Endothelial cell of umbilical vein (primary cell): ENCODE data around the gene RABIF. TPM values are rescaled to one million over a fixed set of nuclear protein-coding genes. Genes with fewer than 3 reads are reported as not detected.
A peak's percentile ranks its signal among the peaks of the same experiment; 100 is the strongest.

Experiments
- BruUV-seq: library from RNA; stranded (reverse); fragments of 400-500 nt; replicated peaks from 2 replicates; lab custom pipeline; 2021; lab: Mats Ljungman, UMichigan
- CTCF ChIA-PET: fragments of 300-600, 350-600 bp; sonication (Branson Sonifier 250); formaldehyde crosslinking; loops from one replicate; lab custom pipeline; 2021; ENCODE audit warnings: antibody characterized with exemption, inconsistent platforms; lab: Charles Lee
- POLR2A ChIA-PET: fragments of 300-600, 350-600 bp; sonication (Branson Sonifier 250); formaldehyde crosslinking; loops from one replicate; lab custom pipeline; 2021; ENCODE audit warnings: antibody characterized with exemption, inconsistent platforms; lab: Charles Lee
- DNase-seq: peaks from one replicate; pipeline ENCODE4 v3.0.0-alpha.2; 2011; ENCODE audit warnings: low read depth, low spot score
- FAIRE-seq: peaks from 2 replicates; lab custom pipeline; 2011; peaks lifted over from hg19 to GRCh38; lab: Jason Lieb, UNC
- H2AFZ ChIP-seq: 2 replicates; pipeline ENCODE4 v1.6.0; 2012; ENCODE audit warnings: low read depth, low read length, control low read depth, inconsistent platforms
- H3K27ac ChIP-seq: 2 replicates; pipeline ENCODE4 v1.5.1; 2011; ENCODE audit warnings: low read depth, mild to moderate bottlenecking, control low read depth, low read length, moderate library complexity; ENCODE audit not compliant: insufficient read depth
- H3K27me3 ChIP-seq, 2 experiments: 2 replicates each; pipeline versions ENCODE4 v1.6.0 to v1.6.1; 2011; ENCODE audit warnings: low read length in 2 of 2, mixed read lengths in 1 of 2; ENCODE audit not compliant: control insufficient read depth in 2 of 2, insufficient read depth in 2 of 2
- H3K36me3 ChIP-seq, 2 experiments: 2 replicates in 1 of 2; 3 replicates in 1 of 2; pipeline ENCODE4 v1.5.1; 2011; ENCODE audit warnings: low read length in 2 of 2, mild to moderate bottlenecking in 1 of 2, moderate library complexity in 1 of 2; ENCODE audit not compliant: control insufficient read depth in 2 of 2, insufficient read depth in 2 of 2; ENCODE audit errors: extremely low read depth in 1 of 2
- H3K4me1 ChIP-seq: 3 replicates; pipeline ENCODE4 v1.5.1; 2011; ENCODE audit warnings: mild to moderate bottlenecking, low read length; ENCODE audit not compliant: control insufficient read depth, insufficient read depth; ENCODE audit errors: extremely low read depth
- H3K4me2 ChIP-seq: 2 replicates; pipeline ENCODE4 v1.6.1; 2011; ENCODE audit warnings: low read length, control low read depth, mixed read lengths; ENCODE audit not compliant: insufficient read depth
- H3K4me3 ChIP-seq, 3 experiments: fragments of 200-600 bp in 1 of 3; sonication (generic), shearing (Covaris generic) in 1 of 3; replicated peaks in 1 of 3; 2 replicates each; pipeline ENCODE4 v1.5.1; 2011 to 2016; ENCODE audit warnings: control low read depth in 3 of 3, low read length in 3 of 3, mild to moderate bottlenecking in 2 of 3, inconsistent platforms in 1 of 3, low read depth in 1 of 3, moderate library complexity in 1 of 3; ENCODE audit not compliant: insufficient read depth in 1 of 3
- H3K79me2 ChIP-seq: 2 replicates; pipeline ENCODE4 v1.6.0; 2012; ENCODE audit warnings: low read length, inconsistent platforms; ENCODE audit not compliant: control insufficient read depth, insufficient read depth
- H3K9ac ChIP-seq: replicated peaks from 2 replicates; pipeline ENCODE3; 2011; ENCODE audit warnings: low read length, control low read depth; ENCODE audit not compliant: insufficient read depth; ENCODE audit errors: extremely low read depth
- H3K9me1 ChIP-seq: replicated peaks from 3 replicates; pipeline ENCODE4 v1.6.0; 2011; ENCODE audit warnings: mild to moderate bottlenecking, low read length; ENCODE audit not compliant: control insufficient read depth, insufficient read depth; ENCODE audit errors: extremely low read depth
- H3K9me3 ChIP-seq: replicated peaks from 2 replicates; pipeline ENCODE4 v1.5.1; 2012; ENCODE audit warnings: low read length, inconsistent platforms; ENCODE audit not compliant: control insufficient read depth, insufficient read depth
- H4K20me1 ChIP-seq: replicated peaks from 2 replicates; pipeline ENCODE3; 2011; ENCODE audit warnings: mild to moderate bottlenecking, low read length; ENCODE audit not compliant: control insufficient read depth, insufficient read depth; ENCODE audit errors: extremely low read depth
- EZH2 ChIP-seq: IDR thresholded peaks from 2 replicates; pipeline ENCODE4 v1.6.1; 2012; ENCODE audit warnings: borderline replicate concordance, low read depth, mild to moderate bottlenecking, moderate library complexity, low read length, inconsistent platforms; ENCODE audit not compliant: severe bottlenecking
- FOS ChIP-seq: IDR thresholded peaks from 2 replicates; pipeline ENCODE4 v1.6.1; 2011; ENCODE audit warnings: mild to moderate bottlenecking, low read length, moderate library complexity, borderline replicate concordance; ENCODE audit not compliant: insufficient read depth
- GATA2 ChIP-seq: IDR thresholded peaks from 2 replicates; pipeline ENCODE4 v1.7.0; 2011; ENCODE audit warnings: low read depth, mild to moderate bottlenecking, moderate library complexity, mixed read lengths, low read length; ENCODE audit not compliant: insufficient read length, insufficient read depth
- JUN ChIP-seq: IDR thresholded peaks from 2 replicates; pipeline ENCODE4 v1.6.1; 2011; ENCODE audit warnings: borderline replicate concordance, low read depth; ENCODE audit not compliant: insufficient read length, insufficient read depth
- MYC ChIP-seq: IDR thresholded peaks from one replicate; pipeline ENCODE4 v1.6.1; 2011; ENCODE audit warnings: mild to moderate bottlenecking, low read depth, low read length
- POLR2A ChIP-seq: IDR thresholded peaks from 2 replicates; pipeline ENCODE4 v1.6.1; 2012; ENCODE audit warnings: low read depth, mild to moderate bottlenecking, control low read depth, low read length
- POLR2AphosphoS5 ChIP-seq: IDR thresholded peaks from 2 replicates; pipeline ENCODE4 v1.6.1; 2012; ENCODE audit warnings: low read depth, mild to moderate bottlenecking, control low read depth, low read length, moderate library complexity; ENCODE audit not compliant: insufficient read depth
- dilution Hi-C: fragments of 300-500 bp; cut with MboI; formaldehyde crosslinking; loops from one replicate; pipeline ENCODE4 v1.15.0; 2019; ENCODE audit warnings: low sequenced_read_pairs; ENCODE audit not compliant: extremely low pct_ligation_motif_present
- intact Hi-C: fragments of 100-400 bp; cut with micrococcal nuclease; formaldehyde crosslinking; loops from one replicate; pipeline ENCODE4 v1.10.0; 2022
- polyA plus RNA-seq, 4 experiments: library from polyadenylated mRNA; depleted of rRNA in 3 of 4; stranded (reverse) in 3 of 4; unstranded in 1 of 4; fragments of >200 nt; gene quantifications; 2 replicates each; pipeline versions ENCODE4 v1.2.1 to v1.2.3, GENCODE V29; 2011 to 2012; ENCODE audit warnings: missing spikeins in 1 of 4
- total RNA-seq: library from RNA; stranded (reverse); gene quantifications from 2 replicates; pipeline ENCODE4 v1.2.3, GENCODE V29; 2021
- TF ChIP-seq, protein P1 (sequence below), 2 donors: IDR thresholded peaks; 1 replicate in 1 of 2; 2 replicates in 1 of 2; pipeline ENCODE4 v1.5.1; 2011; ENCODE audit warnings: low read length in 2 of 2, mild to moderate bottlenecking in 2 of 2, moderate library complexity in 2 of 2, control low read depth in 1 of 2, inconsistent platforms in 1 of 2, low read depth in 1 of 2; ENCODE audit not compliant: insufficient read depth in 1 of 2; ENCODE audit errors: extremely low read depth in 1 of 2
- TF ChIP-seq, protein P2 (sequence below): IDR thresholded peaks from 2 replicates; pipeline ENCODE4 v1.6.1; 2011; ENCODE audit not compliant: insufficient read depth, insufficient read length

RABIF gene
- total and polyA plus RNA-seq, 2 donors (not counting 3 experiments of a cell fraction or from before 2014, with no cell fraction given): 15.8 to 17.1 TPM

DNA sequence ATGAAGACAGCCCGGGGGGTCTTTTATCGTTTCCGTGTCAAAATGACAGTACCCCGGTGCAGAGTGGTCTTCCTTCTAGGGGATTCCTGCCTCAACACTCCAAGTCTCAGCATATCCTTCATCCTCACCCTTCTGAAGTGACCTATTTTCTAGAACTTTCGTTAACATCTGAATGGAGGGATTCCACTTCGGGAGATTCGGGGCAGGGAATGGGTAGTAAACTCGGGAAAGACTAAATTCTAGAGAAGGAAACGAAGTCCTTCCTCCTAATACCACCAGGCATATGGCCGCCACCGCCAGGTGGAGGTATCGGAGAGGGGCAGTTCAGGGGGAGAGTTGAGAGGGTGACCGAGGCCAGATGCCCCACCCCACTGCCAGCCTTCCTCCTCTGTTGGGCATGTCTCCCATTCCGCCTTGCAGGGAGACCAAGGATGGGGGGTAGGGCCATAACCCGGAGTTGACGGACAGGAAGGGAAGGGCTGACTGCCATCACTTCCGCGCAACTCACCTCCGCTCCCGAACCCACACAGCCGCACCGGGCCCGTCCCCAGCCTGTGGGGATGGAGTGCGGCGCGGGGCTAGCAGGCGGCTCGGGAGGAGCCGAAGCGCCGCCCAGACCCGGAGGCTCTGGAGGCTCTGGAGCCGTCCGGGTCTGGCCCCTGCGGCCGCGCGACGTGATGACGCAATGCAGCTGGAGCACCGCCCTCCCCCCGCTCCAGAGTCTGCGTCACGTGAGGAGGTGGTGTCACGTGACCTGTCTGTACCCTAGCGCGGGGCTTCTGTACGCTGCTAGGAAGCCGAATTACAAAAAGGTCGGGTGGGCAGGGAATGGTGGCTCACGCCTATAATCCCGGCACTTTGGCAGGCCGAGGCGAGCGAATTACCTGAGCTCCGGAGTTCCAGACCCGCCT is 37.9 kb upstream of the RABIF start, which contains the start of gene KLHL12:
TSS of gene KLHL12 (minus strand) at position 654 of the 911 bp plus-strand sequence. CDS start 2,072 bp downstream, outside the sequence.
- H3K36me3 ChIP-seq: peaks cover 0 to 2% of the 10 kb centered on the region in 2 experiments
- no peaks in the 10 kb centered on the region for H4K20me1 ChIP-seq
- H3K27me3 ChIP-seq: no peaks in the 10 kb centered on the region
- H3K9ac ChIP-seq: peak within 1 kb of the TSS; percentile 77
- H3K27ac ChIP-seq: peak within 1 kb of the TSS; percentile 70
- H3K4me3 ChIP-seq: peak within 1 kb of the TSS; percentile 33 to 99 (median 88)
- dilution Hi-C loops: no loop called here
- intact Hi-C loops: loop anchor here (1.0 to 2.0 kb wide), 6 partner anchors 26 to 80 kb away; partner anchors contain the start of genes ADIPOR1 and TMEM183A
- H2AFZ ChIP-seq: peak within 1 kb of the TSS; percentile 86
- no peaks in the 10 kb centered on the region for H3K9me1 ChIP-seq
- H3K4me1 ChIP-seq: peaks cover 2% of the 10 kb centered on the region
- H3K9me3 ChIP-seq: no peaks in the 10 kb centered on the region
- POLR2A ChIA-PET: interaction anchor here (0.6 kb wide), 1 partner anchor 38 kb away, joined by 4 read pairs; no protein-coding TSS in a partner anchor
- CTCF ChIA-PET: interaction anchor here (0.7 to 1.2 kb wide), 4 partner anchors 41 to 80 kb away, joined by 3 to 5 read pairs (median 4); partner anchors contain the start of gene TMEM183A
- TF ChIP-seq POLR2A (peak; percentile 93), JUN (peak; percentile 31), POLR2AphosphoS5 (peak; percentile 95), GATA2 (no peak), FOS (peak; percentile 6), EZH2 (no peak), MYC (no peak)
- TF ChIP-seq, protein P1, sequence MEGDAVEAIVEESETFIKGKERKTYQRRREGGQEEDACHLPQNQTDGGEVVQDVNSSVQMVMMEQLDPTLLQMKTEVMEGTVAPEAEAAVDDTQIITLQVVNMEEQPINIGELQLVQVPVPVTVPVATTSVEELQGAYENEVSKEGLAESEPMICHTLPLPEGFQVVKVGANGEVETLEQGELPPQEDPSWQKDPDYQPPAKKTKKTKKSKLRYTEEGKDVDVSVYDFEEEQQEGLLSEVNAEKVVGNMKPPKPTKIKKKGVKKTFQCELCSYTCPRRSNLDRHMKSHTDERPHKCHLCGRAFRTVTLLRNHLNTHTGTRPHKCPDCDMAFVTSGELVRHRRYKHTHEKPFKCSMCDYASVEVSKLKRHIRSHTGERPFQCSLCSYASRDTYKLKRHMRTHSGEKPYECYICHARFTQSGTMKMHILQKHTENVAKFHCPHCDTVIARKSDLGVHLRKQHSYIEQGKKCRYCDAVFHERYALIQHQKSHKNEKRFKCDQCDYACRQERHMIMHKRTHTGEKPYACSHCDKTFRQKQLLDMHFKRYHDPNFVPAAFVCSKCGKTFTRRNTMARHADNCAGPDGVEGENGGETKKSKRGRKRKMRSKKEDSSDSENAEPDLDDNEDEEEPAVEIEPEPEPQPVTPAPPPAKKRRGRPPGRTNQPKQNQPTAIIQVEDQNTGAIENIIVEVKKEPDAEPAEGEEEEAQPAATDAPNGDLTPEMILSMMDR (IDR thresholded peaks at IDR 0.05; ENCODE audit: extremely low read depth in 1 of 2, insufficient read depth in 1 of 2, low read depth in 1 of 2, low read length in 2 of 2): peak; percentile 50 to 61
- TF ChIP-seq, protein P2, sequence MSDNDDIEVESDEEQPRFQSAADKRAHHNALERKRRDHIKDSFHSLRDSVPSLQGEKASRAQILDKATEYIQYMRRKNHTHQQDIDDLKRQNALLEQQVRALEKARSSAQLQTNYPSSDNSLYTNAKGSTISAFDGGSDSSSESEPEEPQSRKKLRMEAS: peak; percentile 99
- peaks cover 4% of the 10 kb centered on the region for H3K79me2 ChIP-seq
- FAIRE-seq (peak; percentile 91), DNase-seq (peak; percentile 97)
- H3K4me2 ChIP-seq: peak within 1 kb of the TSS; percentile 87
- TSS peak; percentile 65 for BruUV-seq
